ENCODE results near the gene RTP4. TPM values are rescaled to one million over a fixed set of nuclear protein-coding genes. Genes with fewer than 3 reads are reported as not detected.

The RTP4 gene
- total and polyA plus RNA-seq, 2 experiments from 2014 or later, result not detected

- no peak for TF ChIP-seq CTCF (IDR thresholded peaks at IDR 0.05; ENCODE audit: low read depth, low read length)
- Histone ChIP-seq H3K4me1 (ENCODE audit: low read depth) (peaks cover 7% of the 10 kb centered on the region), H3K27me3 (no peaks in the 10 kb centered on the region), H3K36me3 (no peaks in the 10 kb centered on the region), H3K4me3 (no peak overlapping the region), H3K27ac (no peak overlapping the region), H3K9me3 (ENCODE audit: low read depth) (no peaks in the 10 kb centered on the region)
- DNase-seq (ENCODE audit: low read depth in 1 of 2, low spot score in 1 of 2), result no peak
Measured at GRCh38 chr3:187359798-187360486, 8.2 kb upstream of the RTP4 start.

- no peaks in the 10 kb centered on the region for H3K27me3 ChIP-seq
- H3K4me1 ChIP-seq (ENCODE audit: low read depth), result peaks cover 7% of the 10 kb centered on the region
- no peak for DNase-seq (ENCODE audit: low read depth in 1 of 2, low spot score in 1 of 2)
- H3K4me3 ChIP-seq, result no peak overlapping the region
- no peaks in the 10 kb centered on the region for H3K36me3 ChIP-seq
- no peak for TF ChIP-seq CTCF (IDR thresholded peaks at IDR 0.05; ENCODE audit: low read depth, low read length)
- no peaks in the 10 kb centered on the region for H3K9me3 ChIP-seq (ENCODE audit: low read depth)
- no peak overlapping the region for H3K27ac ChIP-seq
Measured at GRCh38 chr3:187360596-187360995, 7.6 kb upstream of the RTP4 start.

GRCh38 chr3:187361835-187362234, 6.3 kb upstream of the RTP4 start:
- no peaks in the 10 kb centered on the region for H3K27me3 ChIP-seq
- TF ChIP-seq CTCF (IDR thresholded peaks at IDR 0.05; ENCODE audit: low read depth, low read length), result no peak
- H3K36me3 ChIP-seq, result no peaks in the 10 kb centered on the region
- H3K4me3 ChIP-seq, result no peak overlapping the region
- H3K4me1 ChIP-seq (ENCODE audit: low read depth), result peaks cover 7% of the 10 kb centered on the region
- H3K27ac ChIP-seq, result no peak overlapping the region
- peak in 1 of 2 donors; percentile 3 for DNase-seq (ENCODE audit: low read depth in 1 of 2, low spot score in 1 of 2)
- no peaks in the 10 kb centered on the region for H3K9me3 ChIP-seq (ENCODE audit: low read depth)

GRCh38 chr3:187367561-187368103, 553 bp upstream of the RTP4 start:
- no peak overlapping the region for H3K27ac ChIP-seq
- no peaks in the 10 kb centered on the region for H3K4me1 ChIP-seq (ENCODE audit: low read depth)
- no peak for DNase-seq (ENCODE audit: low read depth in 1 of 2, low spot score in 1 of 2)
- H3K9me3 ChIP-seq (ENCODE audit: low read depth), result no peaks in the 10 kb centered on the region
- TF ChIP-seq CTCF (IDR thresholded peaks at IDR 0.05; ENCODE audit: low read depth, low read length), result no peak
- H3K4me3 ChIP-seq, result no peak overlapping the region
- no peaks in the 10 kb centered on the region for H3K36me3 ChIP-seq
- no peaks in the 10 kb centered on the region for H3K27me3 ChIP-seq

GRCh38 chr3:187369089-187369447, 883 bp downstream of the RTP4 start:
- Histone ChIP-seq H3K9me3 (ENCODE audit: low read depth) (no peaks in the 10 kb centered on the region), H3K4me3 (no peak overlapping the region), H3K27me3 (no peaks in the 10 kb centered on the region), H3K4me1 (ENCODE audit: low read depth) (no peaks in the 10 kb centered on the region), H3K36me3 (no peaks in the 10 kb centered on the region), H3K27ac (no peak overlapping the region)
- no peak for TF ChIP-seq CTCF (IDR thresholded peaks at IDR 0.05; ENCODE audit: low read depth, low read length)
- DNase-seq (ENCODE audit: low read depth in 1 of 2, low spot score in 1 of 2), result no peak
